NB4 (cell line): ENCODE results near the gene YPEL1.
"Not testable (repeated sequence)": the region's sequence is repeated elsewhere in the genome, so short reads cannot be mapped to it uniquely, and the experiment has no call there.

ENCODE experiments used
- DNase-seq: peaks from one replicate; pipeline ENCODE4 v3.0.0; 2010; ENCODE audit warnings: low read depth
- H3K4me3 ChIP-seq: one replicate; pipeline ENCODE4 v1.5.1; 2011; ENCODE audit warnings: mild to moderate bottlenecking, low read depth, low read length, moderate library complexity
- MAX ChIP-seq: IDR thresholded peaks from 2 replicates; pipeline ENCODE4 v1.6.1; 2011; ENCODE audit warnings: low read depth, low read length
- MYC ChIP-seq: IDR thresholded peaks from 2 replicates; pipeline ENCODE4 v1.6.1; 2011; ENCODE audit warnings: low read depth, low read length
- POLR2A ChIP-seq: IDR thresholded peaks from 2 replicates; pipeline ENCODE4 v1.6.1; 2011; ENCODE audit warnings: mild to moderate bottlenecking; ENCODE audit not compliant: insufficient read length; ENCODE audit errors: extremely low read depth
- TF ChIP-seq, protein P1 (sequence below): IDR thresholded peaks from one replicate; pipeline ENCODE4 v1.5.1; 2012; ENCODE audit warnings: low read depth, low read length

Gene YPEL1

DNA sequence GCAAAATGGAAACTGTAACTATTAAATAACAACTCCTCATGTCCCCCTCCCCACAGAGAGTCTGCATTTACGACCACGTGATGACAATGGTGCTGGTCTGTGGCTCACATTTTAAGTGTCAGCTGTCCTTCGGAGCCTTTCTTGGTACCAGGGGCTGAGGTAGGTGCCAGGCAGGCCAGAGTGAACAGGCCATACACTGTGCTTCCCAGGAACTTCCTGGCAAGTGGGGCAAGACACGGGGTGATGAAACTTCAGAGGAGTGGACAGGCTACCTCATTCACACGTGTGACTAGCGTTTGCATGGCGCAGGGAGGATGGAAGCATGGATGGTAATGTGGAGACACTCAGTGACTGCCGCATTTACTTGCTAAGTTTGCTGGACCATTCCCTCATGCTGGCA lies 10.4 kb upstream of the YPEL1 start:
- TF ChIP-seq POLR2A (no peak), MYC (no peak), MAX (no peak)
- TF ChIP-seq, protein P1, sequence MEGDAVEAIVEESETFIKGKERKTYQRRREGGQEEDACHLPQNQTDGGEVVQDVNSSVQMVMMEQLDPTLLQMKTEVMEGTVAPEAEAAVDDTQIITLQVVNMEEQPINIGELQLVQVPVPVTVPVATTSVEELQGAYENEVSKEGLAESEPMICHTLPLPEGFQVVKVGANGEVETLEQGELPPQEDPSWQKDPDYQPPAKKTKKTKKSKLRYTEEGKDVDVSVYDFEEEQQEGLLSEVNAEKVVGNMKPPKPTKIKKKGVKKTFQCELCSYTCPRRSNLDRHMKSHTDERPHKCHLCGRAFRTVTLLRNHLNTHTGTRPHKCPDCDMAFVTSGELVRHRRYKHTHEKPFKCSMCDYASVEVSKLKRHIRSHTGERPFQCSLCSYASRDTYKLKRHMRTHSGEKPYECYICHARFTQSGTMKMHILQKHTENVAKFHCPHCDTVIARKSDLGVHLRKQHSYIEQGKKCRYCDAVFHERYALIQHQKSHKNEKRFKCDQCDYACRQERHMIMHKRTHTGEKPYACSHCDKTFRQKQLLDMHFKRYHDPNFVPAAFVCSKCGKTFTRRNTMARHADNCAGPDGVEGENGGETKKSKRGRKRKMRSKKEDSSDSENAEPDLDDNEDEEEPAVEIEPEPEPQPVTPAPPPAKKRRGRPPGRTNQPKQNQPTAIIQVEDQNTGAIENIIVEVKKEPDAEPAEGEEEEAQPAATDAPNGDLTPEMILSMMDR: no peak
- H3K4me3 ChIP-seq: no peak overlapping the region
- DNase-seq: no peak

DNA sequence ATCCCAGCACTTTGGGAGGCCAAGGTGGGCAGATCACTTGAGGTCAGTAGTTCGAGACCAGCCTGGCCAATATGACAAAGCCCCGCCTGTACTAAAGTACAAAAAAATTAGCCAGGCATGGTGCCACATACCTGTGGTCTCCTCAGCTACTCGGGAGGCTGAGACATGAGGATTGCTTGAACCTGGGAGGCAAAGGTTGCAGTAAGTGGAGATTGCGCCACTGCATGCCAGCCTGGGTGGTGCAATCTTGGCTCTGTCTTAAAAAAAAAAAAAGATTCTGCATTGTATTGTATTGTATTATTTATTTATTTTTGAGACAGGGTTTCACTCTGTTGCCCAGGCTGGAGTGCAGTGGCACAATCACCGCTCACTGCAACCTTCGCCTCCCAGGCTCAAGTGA lies 9.3 kb upstream of the YPEL1 start:
- not testable (repeated sequence) for H3K4me3 ChIP-seq, DNase-seq

GRCh38 chr22:21741790-21742189 lies 6.2 kb upstream of the YPEL1 start:
- TF ChIP-seq MYC: no peak
- TF ChIP-seq POLR2A: no peak
- no peak for TF ChIP-seq MAX
- TF ChIP-seq, protein P1: no peak
- DNase-seq: no peak
- no peak overlapping the region for H3K4me3 ChIP-seq

DNA sequence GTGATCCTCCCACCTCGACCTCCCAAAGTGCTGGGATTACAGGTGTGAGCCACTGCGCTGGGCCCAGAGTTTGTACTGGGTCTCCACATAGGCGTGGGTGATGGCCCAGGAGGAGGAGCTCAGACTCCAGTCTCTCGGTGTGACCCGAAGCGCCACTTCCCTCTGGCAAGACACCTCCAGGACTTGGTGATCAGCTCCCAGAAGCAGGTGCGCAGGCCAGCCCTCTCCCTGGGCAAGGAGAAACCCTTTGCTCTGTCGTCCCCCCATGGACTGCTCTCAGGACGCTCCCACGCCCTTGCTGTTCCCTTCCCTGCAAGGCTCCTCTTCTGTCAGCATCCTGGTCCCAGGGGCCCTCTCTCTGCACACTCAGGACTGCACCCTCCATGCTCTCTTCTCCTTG lies 5.5 kb upstream of the YPEL1 start:
- TF ChIP-seq MAX (no peak), POLR2A (no peak), MYC (no peak)
- TF ChIP-seq, protein P1: no peak
- no peak overlapping the region for H3K4me3 ChIP-seq
- no peak for DNase-seq

- no peak for DNase-seq
- TF ChIP-seq POLR2A: no peak
- no peak for TF ChIP-seq MAX
- TF ChIP-seq, protein P1: no peak
- TF ChIP-seq MYC: no peak
These were observed 4.3 kb upstream of the YPEL1 start for GRCh38 chr22:21739828-21740377.

GRCh38 chr22:21738966-21739365 lies 3.4 kb upstream of the YPEL1 start:
- no peak for DNase-seq
- TF ChIP-seq MAX (no peak), POLR2A (no peak), MYC (no peak)
- TF ChIP-seq, protein P1: no peak
- H3K4me3 ChIP-seq: no peak overlapping the region

More at GRCh38 chr22:21739828-21740377, 4.3 kb upstream of the YPEL1 start:
- no peak overlapping the region for H3K4me3 ChIP-seq
